Measurements from ENCODE around the gene TBC1D10A.

The TBC1D10A gene

DNA sequence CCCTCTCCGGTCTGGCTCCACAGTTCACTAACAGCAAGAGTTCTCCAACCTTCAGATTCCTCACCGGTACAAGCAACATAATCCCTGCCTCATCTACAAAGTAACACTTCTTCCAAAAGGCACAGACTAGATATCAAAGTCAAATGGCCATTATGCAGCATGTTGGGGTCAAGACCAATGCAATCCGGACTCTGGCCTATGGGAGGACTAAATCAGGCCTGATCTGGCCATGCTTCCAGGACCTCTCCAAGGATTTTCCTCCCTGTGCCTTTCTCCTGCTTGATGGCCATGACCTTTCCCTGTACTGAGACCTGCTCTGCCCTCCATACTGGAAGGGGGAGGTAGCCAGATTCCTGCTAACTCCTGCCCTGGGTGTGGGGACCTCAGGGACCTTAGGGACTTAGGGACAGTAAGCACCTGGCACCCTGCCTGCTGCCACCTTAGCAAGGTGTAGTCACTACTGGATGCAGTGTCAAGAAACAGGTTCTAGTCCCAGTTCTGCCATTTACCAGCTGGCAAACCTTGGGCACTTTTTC lies 6.7 kb downstream of the TBC1D10A start:
- no peak for DNase-seq

DNA sequence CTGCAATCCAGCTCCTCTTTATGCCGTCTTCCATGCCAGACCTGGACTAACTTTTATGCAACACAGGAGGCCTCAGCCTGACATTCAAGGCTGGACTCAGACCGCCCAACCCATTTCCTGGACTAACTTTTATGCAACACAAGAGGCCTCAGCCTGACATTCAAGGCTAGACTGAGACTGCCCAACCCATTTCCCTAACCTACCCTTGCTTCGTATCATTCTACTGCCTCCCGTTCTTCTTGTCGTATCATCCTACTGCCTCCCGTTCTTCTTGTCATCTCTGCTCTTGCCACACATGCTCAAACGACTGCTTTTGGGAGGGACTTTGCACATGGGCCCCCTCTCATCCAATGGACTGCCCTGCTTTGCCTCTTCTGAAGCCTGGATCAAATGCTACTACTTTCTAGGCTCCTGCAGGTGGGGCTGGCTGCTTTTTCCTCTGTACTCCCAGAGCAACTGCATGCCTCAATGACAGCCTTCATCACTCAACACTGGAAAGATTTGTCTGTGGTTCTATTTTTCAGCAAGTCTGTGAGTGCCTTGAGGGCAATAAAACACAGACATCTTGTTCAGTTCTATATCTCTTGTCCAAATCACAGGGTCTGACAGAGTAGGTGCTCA lies 7.8 kb downstream of the TBC1D10A start:
- DNase-seq, result no peak

DNA sequence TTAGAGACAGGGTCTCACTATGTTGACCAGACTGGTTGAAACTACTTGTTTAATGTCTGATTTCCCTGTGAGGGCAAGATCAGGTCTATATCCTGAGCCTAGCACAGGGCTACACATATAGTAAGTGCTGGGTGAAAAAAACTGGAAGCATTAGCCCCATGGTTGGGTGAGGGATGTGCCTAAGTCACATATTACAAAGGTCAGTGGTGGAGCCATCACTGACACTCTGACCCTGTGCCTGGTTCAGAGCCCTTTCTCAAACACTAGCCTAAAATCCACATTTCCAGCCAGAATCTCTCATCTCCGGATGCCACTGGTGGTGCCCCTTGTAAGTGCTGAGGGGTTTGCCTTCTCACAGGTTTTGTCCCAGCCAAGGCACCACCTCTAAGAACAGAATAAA lies 9.0 kb downstream of the TBC1D10A start:
- no peak for DNase-seq

DNA sequence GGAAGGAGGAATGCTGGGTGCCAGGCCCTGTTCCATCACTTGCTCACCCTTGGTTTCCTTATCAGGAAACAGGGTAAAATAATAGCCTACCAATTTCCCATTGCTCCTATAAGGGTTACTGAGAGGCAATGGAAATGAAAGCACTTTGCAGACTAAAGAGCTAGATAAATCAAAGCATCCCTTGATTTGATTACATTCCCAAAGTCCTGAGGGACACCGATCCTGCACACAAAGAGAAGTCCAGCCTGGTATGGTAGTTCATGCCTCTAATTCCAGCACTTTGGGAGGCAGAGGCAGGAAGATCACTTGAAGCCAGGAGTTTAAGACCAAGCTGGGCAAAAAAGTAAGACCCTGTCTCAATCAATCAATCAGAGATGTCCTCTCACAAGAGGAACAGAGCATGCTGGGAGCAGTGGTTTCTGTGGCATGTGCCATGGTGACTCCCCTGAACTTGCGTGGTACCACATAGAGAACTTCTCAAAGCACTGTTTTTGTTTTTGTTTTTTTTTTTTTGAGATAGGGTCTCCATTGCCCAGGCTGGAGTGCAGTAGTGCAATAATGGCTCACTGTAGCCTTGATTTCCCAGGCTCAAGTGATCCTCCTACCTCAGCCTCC lies 10.7 kb downstream of the TBC1D10A start:
- DNase-seq, result no peak

DNA sequence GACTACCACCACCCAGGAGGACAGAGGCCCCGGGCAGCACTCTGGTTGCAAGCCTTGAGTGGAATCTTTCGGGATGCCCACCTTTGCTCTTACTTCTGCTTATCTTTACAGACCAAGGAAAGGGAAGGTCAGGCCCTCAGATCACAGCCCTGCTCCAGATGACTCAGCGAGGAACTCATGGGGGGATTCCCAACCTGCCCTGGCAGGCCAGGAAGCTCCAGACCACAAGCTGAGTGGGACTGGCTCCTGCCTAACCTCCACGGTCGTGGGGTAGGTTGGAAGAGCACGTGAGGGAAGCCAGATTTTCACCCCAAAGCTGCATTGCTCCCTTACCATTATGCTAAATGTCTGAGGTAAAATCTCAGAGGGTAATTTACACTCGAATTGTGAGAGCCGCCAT lies 11.8 kb downstream of the TBC1D10A start:
- no peak for DNase-seq

DNA sequence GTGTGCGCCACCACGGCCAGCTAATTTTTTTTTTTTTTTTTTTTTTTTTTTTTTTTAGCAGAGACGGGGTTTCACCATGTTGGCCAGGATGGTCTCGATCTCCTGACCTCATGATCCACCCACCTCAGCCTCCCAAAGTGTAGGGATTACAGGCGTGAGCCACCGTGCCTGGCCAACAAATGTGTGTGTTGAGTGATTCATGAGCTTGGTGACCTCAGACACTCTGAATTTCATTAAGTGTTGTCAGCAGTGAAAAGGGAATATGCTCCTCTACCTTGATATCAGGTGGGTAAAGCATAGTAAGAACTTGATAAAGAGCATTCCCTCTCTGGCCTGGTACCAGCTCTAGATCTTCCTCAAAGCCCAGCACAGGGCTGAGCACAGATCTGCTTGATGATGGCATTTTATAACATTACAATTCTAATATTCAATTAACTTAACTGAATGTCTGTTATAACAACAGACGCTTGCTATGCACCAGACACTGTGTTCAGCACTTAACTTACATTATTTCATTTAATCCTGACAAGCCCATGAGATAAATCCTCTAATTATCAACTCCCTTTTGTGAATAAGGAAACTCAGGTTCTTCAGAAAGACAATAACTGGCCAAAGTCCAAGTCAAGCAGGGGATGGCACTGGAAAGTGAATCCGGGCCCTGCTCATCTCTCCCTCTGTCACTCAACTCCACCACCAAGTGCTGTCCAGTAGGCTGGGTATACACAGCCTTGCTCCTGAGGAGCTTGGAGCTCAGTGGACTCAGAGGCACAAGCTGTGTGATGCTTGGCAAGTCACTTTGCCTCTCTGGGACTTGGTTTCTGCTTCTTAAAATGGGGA lies 13.0 kb downstream of the TBC1D10A start:
- no peak for DNase-seq

DNA sequence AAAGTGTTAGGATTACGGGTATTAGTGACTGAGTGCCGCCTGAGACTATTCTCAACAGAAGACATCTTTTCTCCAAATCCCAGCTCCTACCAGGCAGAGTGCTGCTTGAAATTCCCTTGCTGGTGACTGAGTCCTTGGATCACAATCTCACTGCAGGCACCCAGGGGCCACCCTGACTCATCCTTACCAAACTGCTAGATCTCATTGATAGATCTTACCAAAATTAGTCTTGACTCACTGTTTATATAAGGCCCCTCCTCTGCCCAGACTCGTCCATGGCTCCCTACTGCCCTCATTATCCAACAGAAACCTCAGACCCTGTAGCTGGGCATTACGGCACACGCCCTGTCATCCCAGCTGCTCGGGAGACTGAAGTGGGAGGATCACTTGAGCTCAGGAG lies 14.7 kb downstream of the TBC1D10A start:
- no peak for DNase-seq

DNA sequence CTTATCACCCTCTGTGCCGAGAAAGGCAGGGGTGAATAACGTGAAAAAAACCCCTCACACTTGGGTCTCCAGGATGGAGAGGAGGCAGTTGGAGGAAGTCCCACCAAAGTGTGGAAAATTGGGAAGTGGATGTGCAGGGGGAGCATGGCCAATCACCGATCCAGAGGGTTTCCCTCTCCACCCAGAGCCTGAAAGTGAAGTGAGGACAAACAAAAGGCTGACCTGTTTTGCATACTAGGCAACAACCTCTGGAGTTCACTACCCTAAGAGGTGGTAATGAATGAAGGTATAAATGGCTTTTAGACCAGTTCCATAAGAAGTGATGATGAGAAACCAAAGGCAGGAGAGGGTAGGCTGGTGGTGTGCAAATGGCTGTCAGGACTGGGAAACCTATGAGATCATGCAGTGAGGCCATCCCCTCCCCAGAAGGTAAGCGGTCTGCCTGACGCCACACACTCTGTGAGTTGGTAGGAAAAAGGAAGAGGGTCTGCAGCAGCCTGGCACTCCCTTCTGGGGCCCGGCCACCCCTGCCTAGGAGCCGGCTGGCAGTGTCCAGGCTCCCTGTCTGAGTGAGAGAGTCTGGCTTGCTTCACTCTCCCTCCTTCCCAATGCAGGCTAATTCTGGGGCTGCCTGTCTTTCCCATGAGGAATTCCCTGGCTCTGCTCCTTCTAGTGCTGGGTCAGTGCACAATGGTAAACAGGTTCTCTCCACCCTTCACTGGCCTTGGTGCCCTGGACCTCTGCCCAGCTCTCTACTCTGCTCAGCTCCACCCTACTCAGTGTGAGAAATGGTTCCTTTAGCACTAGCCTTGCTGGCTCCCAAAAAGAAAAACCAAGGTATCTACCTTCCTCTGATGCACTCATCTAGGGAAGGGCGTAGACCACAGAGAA lies 15.6 kb downstream of the TBC1D10A start:
- DNase-seq, result peak; percentile 66

DNA sequence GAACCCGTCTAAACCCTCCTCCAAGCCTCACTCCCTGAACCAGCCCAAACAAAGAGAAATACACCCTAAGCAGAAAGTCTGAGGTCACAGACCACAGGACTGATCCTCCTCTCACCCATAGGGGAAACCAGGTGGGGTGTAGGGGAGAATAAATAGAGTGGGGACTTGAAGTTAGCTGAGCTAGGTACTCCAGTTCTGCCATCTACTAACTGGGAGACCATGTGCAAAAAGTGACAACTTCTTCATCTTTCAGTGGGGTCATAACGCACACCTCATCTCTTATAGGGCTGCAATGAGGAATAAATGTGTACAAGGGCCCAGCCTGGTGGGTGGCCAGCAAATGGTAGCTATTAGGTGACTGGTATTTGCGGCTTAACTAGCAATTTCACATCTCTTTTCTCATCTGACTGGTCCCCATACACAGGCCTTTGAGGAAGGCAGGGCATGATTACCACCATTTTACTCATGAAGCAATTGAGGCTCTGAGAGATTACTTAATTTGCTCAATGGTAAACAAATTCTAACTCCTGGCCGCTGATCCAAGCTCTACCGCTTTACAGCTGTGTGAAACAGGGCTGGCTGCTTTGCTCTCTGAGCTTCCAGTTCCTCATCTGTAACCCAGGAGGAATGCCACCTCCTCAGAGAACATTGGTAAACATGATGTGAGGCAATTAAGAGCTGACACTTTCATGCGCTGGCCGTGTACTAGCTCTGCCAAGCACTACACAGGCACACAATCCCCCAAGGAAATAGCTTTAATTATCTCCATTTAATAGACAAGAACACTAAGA lies 16.6 kb downstream of the TBC1D10A start:
- peak; percentile 35 for DNase-seq

DNA sequence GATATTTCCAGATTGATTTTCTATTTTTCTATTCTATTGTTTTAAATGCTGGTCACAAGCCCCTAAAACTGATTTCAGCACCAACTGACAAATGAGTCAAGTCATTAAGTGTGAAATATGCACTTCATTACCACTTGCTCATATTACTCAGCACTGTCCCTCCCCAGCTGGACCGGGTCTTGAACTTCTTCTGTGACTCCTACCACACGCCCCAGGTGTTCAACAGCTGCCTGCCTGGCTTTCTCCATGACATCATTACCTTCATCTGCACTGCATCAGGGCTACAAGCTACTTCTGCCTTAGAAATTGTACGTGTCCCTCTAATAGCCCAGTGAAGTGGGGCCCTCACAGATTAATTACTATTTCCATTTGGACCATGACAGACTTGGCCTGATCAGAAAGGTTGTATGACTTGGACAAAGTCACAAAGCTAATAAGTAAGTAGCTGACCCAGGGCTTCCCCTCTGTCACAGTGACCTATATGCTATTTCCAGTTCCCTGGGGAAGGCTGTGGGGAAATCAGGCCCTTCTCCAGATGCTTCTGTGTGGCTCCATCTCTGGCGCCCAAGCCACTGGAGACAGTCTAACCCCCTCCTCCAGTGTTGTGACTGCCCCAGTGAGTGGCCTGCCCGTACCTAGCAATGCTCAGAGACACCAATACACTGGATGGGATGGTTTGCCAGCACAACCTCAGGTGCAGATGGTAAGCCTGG lies 18.1 kb downstream of the TBC1D10A start:
- no peak for DNase-seq

DNA sequence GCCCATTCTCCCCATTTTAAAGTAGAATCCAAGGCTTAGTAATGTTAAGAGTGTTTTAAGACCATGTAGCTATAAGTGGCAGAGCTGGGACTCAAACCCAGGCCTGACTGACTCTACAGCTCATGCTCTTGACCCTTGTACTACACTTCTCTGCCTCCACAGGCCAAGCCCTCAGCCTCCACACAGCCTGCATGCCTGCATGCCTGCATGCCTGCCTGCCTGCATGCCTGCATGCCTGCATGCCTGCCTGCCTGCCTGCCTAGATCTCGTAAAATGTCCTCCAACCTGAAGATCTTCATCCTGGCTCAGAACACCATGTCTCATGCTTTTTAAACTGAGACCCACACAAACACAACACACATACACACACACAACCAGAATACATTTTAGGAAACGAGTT lies 18.6 kb downstream of the TBC1D10A start:
- DNase-seq, result no peak

DNA sequence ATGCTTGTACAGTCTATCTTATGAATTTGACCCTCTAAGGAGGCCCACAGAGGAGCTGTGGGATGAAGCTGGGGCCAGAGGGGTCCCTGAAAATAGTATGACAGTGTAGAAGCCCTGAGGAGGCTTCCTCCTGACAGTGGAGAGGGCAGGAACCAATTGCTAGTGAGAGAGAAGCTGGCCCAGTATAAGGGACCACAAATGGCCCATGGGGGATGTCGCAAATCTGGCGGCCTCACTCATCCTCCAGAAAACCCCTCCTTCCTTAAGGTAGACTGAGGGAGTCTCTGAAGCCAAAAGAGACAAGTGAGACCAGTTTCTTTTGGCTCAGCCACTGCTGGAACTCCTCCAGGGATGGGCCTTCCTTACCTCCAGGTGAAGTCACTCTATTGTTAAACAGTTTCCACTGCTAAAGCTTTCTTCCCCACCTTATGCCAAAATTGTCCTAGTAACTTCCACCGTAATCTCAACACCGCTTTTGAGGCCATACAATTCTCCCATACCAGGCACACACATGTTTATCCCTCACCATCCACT lies 19.6 kb downstream of the TBC1D10A start:
- no peak for DNase-seq

DNA sequence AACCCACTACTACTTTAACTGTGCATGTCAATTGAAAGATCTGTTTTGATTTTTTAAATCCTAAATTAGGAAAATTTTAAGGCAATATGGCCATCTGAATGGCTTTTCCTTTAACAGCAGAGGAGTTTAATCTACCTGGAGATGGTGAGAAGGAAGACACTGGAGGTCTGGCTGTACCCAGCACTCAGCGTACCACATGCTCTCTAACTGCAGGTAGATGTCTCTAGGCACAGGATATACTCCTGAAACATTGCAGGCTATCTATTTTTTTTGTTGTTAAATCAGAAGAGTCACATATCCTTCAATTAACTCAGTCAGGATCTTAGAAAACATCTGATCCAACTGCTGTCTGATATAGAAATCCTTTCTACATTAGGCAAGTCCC lies 20.1 kb downstream of the TBC1D10A start:
- no peak for DNase-seq

DNA sequence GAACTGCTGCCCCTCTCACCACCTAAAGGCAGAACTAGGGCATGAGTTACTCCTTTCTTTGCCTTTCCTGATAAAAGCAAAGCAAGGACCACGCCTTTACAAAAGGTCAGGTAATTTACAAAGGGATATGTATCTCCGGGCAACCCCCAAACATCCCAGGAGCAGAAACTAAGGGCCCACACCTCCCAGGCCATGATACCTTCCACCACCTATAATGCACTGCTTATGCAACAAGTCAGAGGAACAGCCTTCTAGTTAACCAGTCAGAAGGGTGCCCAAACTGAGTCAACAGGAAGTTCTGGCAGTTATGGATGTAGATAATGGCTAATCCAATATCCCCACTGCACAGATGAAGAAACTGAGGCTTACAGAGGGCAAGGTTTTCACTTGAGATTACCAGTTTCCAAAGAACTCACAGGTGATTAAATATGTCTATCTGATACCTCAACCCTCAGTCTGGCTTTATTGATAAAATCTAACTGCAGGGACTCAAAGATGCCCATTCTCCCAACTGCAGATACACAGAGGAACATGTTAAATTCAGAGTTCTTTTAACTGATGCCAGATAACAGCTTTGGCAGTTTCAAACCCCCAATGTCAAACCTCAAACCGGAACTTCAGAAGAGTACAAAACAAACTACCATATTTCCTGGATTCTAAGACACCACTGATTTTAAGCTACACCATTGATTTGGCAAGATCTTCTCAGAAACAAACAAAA lies 20.7 kb downstream of the TBC1D10A start:
- no peak for DNase-seq

DNA sequence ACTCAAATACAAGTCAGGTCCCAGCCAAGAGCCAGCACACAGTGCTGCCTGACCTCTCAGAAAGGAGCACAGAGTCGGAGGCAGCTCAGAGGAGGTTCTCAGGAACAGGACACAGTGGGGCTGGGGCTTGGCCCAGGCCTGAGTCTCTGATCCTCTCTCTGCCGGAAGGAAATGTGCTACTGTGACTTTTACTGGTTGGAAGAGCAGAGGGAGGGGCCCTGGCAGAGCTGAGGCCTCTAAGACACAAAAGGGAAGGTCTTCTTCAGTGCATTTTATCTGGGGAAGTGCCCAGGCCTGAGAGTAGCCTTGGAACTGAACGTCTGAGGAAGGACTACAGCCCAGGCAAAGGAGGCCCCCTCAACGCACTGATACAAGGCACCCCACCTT lies 21.2 kb downstream of the TBC1D10A start:
- DNase-seq, result no peak

DNA sequence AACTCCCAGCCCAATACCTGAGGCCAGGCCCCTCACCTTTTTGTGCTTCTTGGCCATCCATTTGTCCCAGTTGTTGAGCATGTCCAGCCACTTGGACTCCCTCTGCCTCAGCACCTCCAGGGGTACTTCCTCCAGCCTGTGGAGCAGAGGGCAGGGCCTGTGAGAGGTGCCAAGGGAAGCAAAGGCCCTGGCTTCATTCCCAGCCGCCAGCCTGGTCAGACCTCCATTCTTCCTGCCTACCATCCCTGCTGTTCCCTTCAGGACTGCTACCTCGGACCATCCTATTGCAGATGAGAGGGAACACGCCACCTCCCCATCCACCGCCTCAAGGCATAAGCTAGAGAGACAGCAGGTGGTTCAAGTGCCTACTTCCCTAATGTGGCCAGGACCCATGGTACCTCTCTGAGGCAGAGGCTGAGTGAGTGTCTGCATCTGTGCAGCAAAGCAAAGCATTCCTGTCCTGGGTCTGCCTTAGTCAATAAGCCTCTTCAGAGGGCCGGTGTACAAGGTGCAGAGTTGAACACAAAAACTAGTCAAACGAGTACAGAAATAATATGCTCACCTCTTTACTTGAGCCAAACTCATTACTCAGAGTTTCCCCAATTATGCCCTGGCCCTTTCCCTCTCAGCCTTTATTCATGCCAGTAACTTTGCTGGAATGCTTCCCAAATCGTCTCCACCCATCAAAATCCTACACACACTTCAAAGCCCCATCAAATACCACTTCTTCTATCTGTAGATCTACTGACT lies 22.1 kb downstream of the TBC1D10A start:
- DNase-seq, result peak; percentile 23

DNA sequence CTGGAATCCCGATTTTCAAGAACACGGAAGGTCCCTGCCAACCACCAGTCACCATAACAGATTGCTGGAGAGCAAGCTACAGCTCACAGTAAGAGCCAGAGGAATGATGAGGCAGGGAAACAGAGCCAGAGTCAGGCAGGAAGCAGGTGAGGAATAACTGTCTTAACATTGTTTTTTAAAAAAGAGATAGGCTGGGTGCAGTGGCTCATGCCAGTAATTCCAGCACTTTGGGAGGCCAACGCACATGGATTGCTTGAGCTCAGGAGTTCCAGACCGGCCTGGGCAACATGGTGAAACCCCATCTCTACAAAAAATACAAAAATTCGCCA lies 24.0 kb downstream of the TBC1D10A start:
- DNase-seq, result no peak

DNA sequence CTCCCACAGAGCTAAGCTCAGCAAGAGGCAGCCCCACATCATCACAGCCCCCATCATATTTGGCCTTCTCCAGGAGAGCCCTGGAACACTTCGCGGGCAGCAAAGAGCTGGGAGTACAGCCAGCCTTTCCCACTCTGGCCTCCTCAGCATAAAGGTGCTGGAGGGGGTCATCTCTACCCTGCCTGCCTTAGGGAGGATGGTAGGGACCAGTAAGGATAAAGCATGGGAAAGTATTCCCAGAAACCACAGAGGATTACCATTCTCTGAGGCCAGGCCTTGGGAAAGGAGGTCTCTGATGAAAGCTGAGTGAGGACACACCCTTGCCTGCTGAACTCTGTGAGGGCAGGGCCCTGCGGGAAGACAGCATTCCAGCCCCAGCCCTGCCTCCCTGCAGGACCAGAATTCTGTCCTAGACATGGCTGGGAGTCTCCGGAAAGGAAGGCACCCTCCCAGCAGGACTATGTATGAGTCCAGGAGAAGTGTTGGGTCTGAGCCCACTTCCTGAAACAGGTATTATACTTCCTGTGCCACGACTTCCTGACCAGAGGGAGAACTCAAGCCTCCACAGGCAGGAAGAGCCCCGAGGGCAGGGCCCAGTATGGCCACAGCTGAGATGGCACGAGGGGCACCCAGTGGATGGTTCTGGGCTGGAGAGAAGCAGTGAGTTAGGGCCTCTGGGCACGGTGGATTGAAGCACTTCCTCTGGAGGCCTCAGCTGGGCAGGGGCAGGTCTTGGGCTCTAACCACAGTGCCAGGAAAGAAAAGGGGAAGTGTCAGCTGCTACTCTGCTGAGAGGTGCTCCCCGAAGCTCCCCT lies 24.5 kb downstream of the TBC1D10A start:
- no peak for DNase-seq

DNA sequence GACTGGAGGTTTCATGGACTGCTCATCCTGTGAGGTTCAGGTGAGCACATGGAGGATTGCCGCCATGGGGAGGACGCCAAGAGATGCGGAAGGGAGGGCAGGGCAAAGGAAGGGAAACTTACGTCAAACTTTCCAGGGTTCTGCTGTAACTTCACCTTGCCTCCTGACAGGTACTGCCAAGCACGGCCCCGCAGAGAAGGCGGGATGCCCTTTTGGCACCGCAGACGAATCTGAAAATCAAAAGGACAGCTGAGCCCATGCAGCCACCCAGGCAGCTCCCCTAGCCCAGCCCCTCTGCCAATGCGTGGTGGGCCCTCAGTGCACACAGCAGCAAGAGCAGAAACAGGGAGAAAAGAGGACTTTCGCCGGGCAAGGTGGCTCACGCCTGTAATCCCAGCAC lies 27.4 kb downstream of the TBC1D10A start:
- DNase-seq, result no peak
